Thyroid gland (tissue), 4 donors: ENCODE results near the gene KCNIP4. TPM values are rescaled to one million over a fixed set of nuclear protein-coding genes. Genes with fewer than 3 reads are reported as not detected.

ENCODE experiments used
- DNase-seq, 2 donors: peaks; one replicate each; pipeline ENCODE4 v3.0.0-alpha.2; 2019
- H3K27ac ChIP-seq, 3 donors: fragments of 200-600 bp; sonication (generic); 1 replicate in 2 of 3; 2 replicates in 1 of 3; pipeline ENCODE4 v1.5.1; 2016 to 2019; ENCODE audit warnings: mild to moderate bottlenecking in 1 of 3, moderate library complexity in 1 of 3
- H3K27me3 ChIP-seq: fragments of 200-600 bp; sonication (generic); one replicate; pipeline ENCODE4 v1.5.1; 2019
- H3K36me3 ChIP-seq, 2 donors: fragments of 200-600 bp; sonication (generic); one replicate each; pipeline ENCODE4 v1.5.1; 2016 to 2019
- H3K4me1 ChIP-seq, 2 donors: fragments of 200-600 bp; sonication (generic); one replicate each; pipeline ENCODE4 v1.5.1; 2017 to 2019
- H3K4me3 ChIP-seq, 3 donors: fragments of 200-600 bp; sonication (generic); replicated peaks in 1 of 3; 1 replicate in 2 of 3; 2 replicates in 1 of 3; pipeline ENCODE4 v1.5.1; 2016; ENCODE audit warnings: mild to moderate bottlenecking in 1 of 3
- H3K9me3 ChIP-seq: fragments of 200-600 bp; sonication (generic); one replicate; pipeline ENCODE4 v1.5.1; 2017
- CTCF ChIP-seq, 6 experiments: fragments of 200-600 bp in 3 of 6; fragments of 450-650 bp in 3 of 6; sonication (generic) in 3 of 6; IDR thresholded peaks; one replicate each; pipeline ENCODE4 v1.5.1; 2016 to 2019; ENCODE audit warnings: antibody characterized with exemption in 6 of 6, mild to moderate bottlenecking in 2 of 6, inconsistent platforms in 1 of 6, moderate library complexity in 1 of 6
- POLR2A ChIP-seq, 2 donors: fragments of 450-650 bp; IDR thresholded peaks; one replicate each; pipeline ENCODE4 v1.6.1; 2017; ENCODE audit warnings: antibody characterized with exemption in 2 of 2, mild to moderate bottlenecking in 2 of 2, moderate library complexity in 1 of 2
- WGBS, 2 donors: methylation state at CpG; one replicate each; pipeline ENCODE4 v1.1.5; 2017; 5-methylcytosine and 5-hydroxymethylcytosine counted together
- intact Hi-C: fragments of 100-400 bp; cut with DNase I; formaldehyde crosslinking; loops from one replicate; pipeline ENCODE4 v1.15.1; 2023
- total RNA-seq, 4 donors: library from RNA; depleted of rRNA; stranded (reverse); fragments of >200 nt; gene quantifications; one replicate each; pipeline ENCODE4 v1.2.3, GENCODE V29; 2016

KCNIP4 gene
- total RNA-seq, 4 donors from 2014 or later, result 2.0 to 6.6 (median 4.4) TPM

GRCh38 chr4:21447301-21448054, 501.1 kb downstream of the KCNIP4 start:
- TF ChIP-seq CTCF (IDR thresholded peaks at IDR 0.05) (no peak), POLR2A (IDR thresholded peaks at IDR 0.05) (no peak)

GRCh38 chr4:21420166-21420565, 528.4 kb downstream of the KCNIP4 start:
- Histone ChIP-seq H3K9me3 (no peaks in the 10 kb centered on the region), H3K4me3 (no peak overlapping the region), H3K27ac (no peak overlapping the region), H3K4me1 (no peaks in the 10 kb centered on the region), H3K36me3 (no peaks in the 10 kb centered on the region), H3K27me3 (no peaks in the 10 kb centered on the region)
- intact Hi-C loops, result no loop called here
- WGBS, 2 donors, result 83 to 86% methylated on average over 2 of the region's 2 CpGs
- no peak for TF ChIP-seq POLR2A (IDR thresholded peaks at IDR 0.05)
- TF ChIP-seq CTCF (IDR thresholded peaks at IDR 0.05), result no peak
- no peak for DNase-seq

More at GRCh38 chr4:21447301-21448054, 501.1 kb downstream of the KCNIP4 start:
- Histone ChIP-seq H3K4me1 (no peaks in the 10 kb centered on the region), H3K4me3 (no peak overlapping the region), H3K27ac (no peak overlapping the region), H3K36me3 (no peaks in the 10 kb centered on the region), H3K9me3 (no peaks in the 10 kb centered on the region), H3K27me3 (no peaks in the 10 kb centered on the region)
- DNase-seq, result no peak
- intact Hi-C loops, result no loop called here

- no peaks in the 10 kb centered on the region for H3K9me3 ChIP-seq
- no peak overlapping the region for H3K4me3 ChIP-seq
- intact Hi-C loops, result no loop called here
- WGBS, 2 donors, result 60 to 67% methylated on average over 4 of the region's 4 CpGs
- no peak for DNase-seq
- no peaks in the 10 kb centered on the region for H3K4me1 ChIP-seq
- no peaks in the 10 kb centered on the region for H3K27me3 ChIP-seq
- H3K27ac ChIP-seq, result no peak overlapping the region
- no peak for TF ChIP-seq POLR2A (IDR thresholded peaks at IDR 0.05)
- no peak for TF ChIP-seq CTCF (IDR thresholded peaks at IDR 0.05)
- H3K36me3 ChIP-seq, result no peaks in the 10 kb centered on the region
Measured at GRCh38 chr4:21415728-21416127, 532.8 kb downstream of the KCNIP4 start.

GRCh38 chr4:21413807-21414370, 534.7 kb downstream of the KCNIP4 start:
- TF ChIP-seq POLR2A (IDR thresholded peaks at IDR 0.05) (no peak), CTCF (IDR thresholded peaks at IDR 0.05) (no peak)
- 81 to 89% methylated on average over 5 of the region's 5 CpGs for WGBS, 2 donors
- intact Hi-C loops, result no loop called here
- H3K36me3 ChIP-seq, result no peaks in the 10 kb centered on the region
- no peak overlapping the region for H3K27ac ChIP-seq
- DNase-seq, result no peak
- no peaks in the 10 kb centered on the region for H3K27me3 ChIP-seq
- no peaks in the 10 kb centered on the region for H3K4me1 ChIP-seq
- H3K9me3 ChIP-seq, result no peaks in the 10 kb centered on the region
- no peak overlapping the region for H3K4me3 ChIP-seq

GRCh38 chr4:21411086-21411485, 537.5 kb downstream of the KCNIP4 start:
- Histone ChIP-seq H3K27me3 (no peaks in the 10 kb centered on the region), H3K36me3 (no peaks in the 10 kb centered on the region), H3K9me3 (no peaks in the 10 kb centered on the region), H3K4me1 (no peaks in the 10 kb centered on the region), H3K27ac (no peak overlapping the region), H3K4me3 (no peak overlapping the region)
- no peak for TF ChIP-seq POLR2A (IDR thresholded peaks at IDR 0.05)
- DNase-seq, result no peak
- intact Hi-C loops, result no loop called here
- WGBS, 2 donors, result 63 to 70% methylated on average over 1 of the region's 1 CpG
